HEK293T (cell line): ENCODE measurements around the gene SMC6.

Experiments used
- CTCF ChIA-PET: fragments of 350-600 bp; formaldehyde crosslinking; extraction: SDS; loops from one replicate; lab custom pipeline; 2021; ENCODE audit warnings: antibody characterized with exemption, inconsistent platforms; lab: Yijun Ruan, JAX
- POLR2A ChIA-PET: fragments of 350-600 bp; formaldehyde crosslinking; extraction: SDS; loops from one replicate; lab custom pipeline; 2020; ENCODE audit warnings: antibody characterized with exemption, inconsistent platforms; lab: Yijun Ruan, JAX
- DNase-seq: peaks from one replicate; pipeline ENCODE4 v3.0.0; 2012; ENCODE audit warnings: mixed read lengths; ENCODE audit errors: extremely low spot score
- ARNT ChIP-seq: fragments of 450-650 bp; IDR thresholded peaks from 2 replicates; pipeline ENCODE4 v1.6.1; 2017; ENCODE audit warnings: mild to moderate bottlenecking
- BHLHE40 ChIP-seq: fragments of 450-650 bp; IDR thresholded peaks from 2 replicates; pipeline ENCODE4 v1.6.1; 2016; ENCODE audit warnings: mild to moderate bottlenecking, moderate library complexity, borderline replicate concordance
- CTBP1 ChIP-seq: fragments of 450-650 bp; IDR thresholded peaks from 2 replicates; pipeline ENCODE4 v1.6.1; 2016; ENCODE audit warnings: borderline replicate concordance
- ELF4 ChIP-seq: fragments of 450-650 bp; IDR thresholded peaks from 2 replicates; pipeline ENCODE4 v1.6.1; 2017; ENCODE audit warnings: antibody characterized with exemption
- FOXA1 ChIP-seq: fragments of 450-650 bp; IDR thresholded peaks from 2 replicates; pipeline ENCODE4 v1.6.1; 2016; ENCODE audit warnings: mild to moderate bottlenecking
- FOXK2 ChIP-seq: fragments of 450-650 bp; IDR thresholded peaks from 2 replicates; pipeline ENCODE4 v1.6.1; 2016; ENCODE audit warnings: mild to moderate bottlenecking
- FOXM1 ChIP-seq: fragments of 450-650 bp; IDR thresholded peaks from 2 replicates; pipeline ENCODE4 v1.6.1; 2017; ENCODE audit warnings: mild to moderate bottlenecking, borderline replicate concordance
- HDGF ChIP-seq: fragments of 450-650 bp; IDR thresholded peaks from 2 replicates; pipeline ENCODE4 v1.6.1; 2017; ENCODE audit warnings: antibody characterized with exemption, borderline replicate concordance
- L3MBTL2 ChIP-seq: fragments of 450-650 bp; conservative IDR thresholded peaks from 2 replicates; pipeline ENCODE4 v1.6.1; 2016; ENCODE audit warnings: mild to moderate bottlenecking
- LEF1 ChIP-seq: fragments of 450-650 bp; IDR thresholded peaks from 2 replicates; pipeline ENCODE4 v1.6.1; 2017; ENCODE audit warnings: mild to moderate bottlenecking, borderline replicate concordance
- NFRKB ChIP-seq: fragments of 450-650 bp; IDR thresholded peaks from 2 replicates; pipeline ENCODE4 v1.6.1; 2016; ENCODE audit warnings: mild to moderate bottlenecking, moderate library complexity
- PKNOX1 ChIP-seq: fragments of 450-650 bp; IDR thresholded peaks from 2 replicates; pipeline ENCODE4 v1.6.1; 2016
- SP1 ChIP-seq: fragments of 450-650 bp; IDR thresholded peaks from 2 replicates; pipeline ENCODE4 v1.6.1; 2017
- SUZ12 ChIP-seq: fragments of 450-650 bp; IDR thresholded peaks from 2 replicates; pipeline ENCODE4 v1.6.1; 2016; ENCODE audit warnings: mild to moderate bottlenecking
- TARDBP ChIP-seq: fragments of 450-650 bp; IDR thresholded peaks from 2 replicates; pipeline ENCODE4 v1.6.1; 2016
- ZNF384 ChIP-seq: fragments of 450-650 bp; IDR thresholded peaks from 2 replicates; pipeline ENCODE4 v1.6.1; 2016

Gene SMC6

GRCh38 chr2:17615147-17615546 is 138.5 kb downstream of the SMC6 start:
- ChIA-PET CTCF (interaction anchor here (0.6 kb wide), 1 partner anchor 111 kb away, joined by 4 read pairs; no protein-coding TSS in a partner anchor), POLR2A (no interaction called here)
- DNase-seq, result no peak
- no peak for TF ChIP-seq NFRKB
- TF ChIP-seq BHLHE40, result no peak
- no peak for TF ChIP-seq FOXK2
- no peak for TF ChIP-seq TARDBP
- TF ChIP-seq ZNF384, result no peak
- no peak for TF ChIP-seq HDGF
- no peak for TF ChIP-seq FOXM1
- no peak for TF ChIP-seq CTBP1
- no peak for TF ChIP-seq ARNT
- TF ChIP-seq PKNOX1, result no peak
- TF ChIP-seq ELF4, result no peak
- TF ChIP-seq LEF1, result no peak
- TF ChIP-seq L3MBTL2, result no peak
- no peak for TF ChIP-seq SP1

- CTCF ChIA-PET, result interaction anchor here (0.6 kb wide), 2 partner anchors 109 to 112 kb away, joined by 3 to 4 read pairs; no protein-coding TSS in a partner anchor
These were observed 139.3 kb downstream of the SMC6 start for GRCh38 chr2:17614174-17614930.

More at GRCh38 chr2:17614174-17614930, 139.3 kb downstream of the SMC6 start:
- TF ChIP-seq SUZ12, result no peak
- no peak for TF ChIP-seq ELF4
- TF ChIP-seq LEF1, result no peak
- TF ChIP-seq HDGF, result no peak
- TF ChIP-seq FOXM1, result no peak
- TF ChIP-seq PKNOX1, result no peak
- no peak for TF ChIP-seq L3MBTL2
- TF ChIP-seq NFRKB, result no peak
- no peak for TF ChIP-seq ARNT
- no peak for TF ChIP-seq FOXK2
- TF ChIP-seq BHLHE40, result no peak
- no peak for TF ChIP-seq FOXA1
- TF ChIP-seq TARDBP, result no peak
- no peak for TF ChIP-seq SP1
- TF ChIP-seq CTBP1, result no peak
- TF ChIP-seq ZNF384, result no peak
- POLR2A ChIA-PET, result no interaction called here
- no peak for DNase-seq
